GM10266 (cell line): Measurements from ENCODE around the gene MYOT.

Experiments
- DNase-seq: peaks from one replicate; pipeline ENCODE4 v3.0.0; 2012; ENCODE audit errors: extremely low spot score
- CTCF ChIP-seq: IDR thresholded peaks from 2 replicates; pipeline ENCODE4 v1.5.1; 2012; ENCODE audit warnings: mild to moderate bottlenecking, low read depth; ENCODE audit not compliant: control insufficient read depth, insufficient read depth; ENCODE audit errors: missing control alignments

MYOT gene

GRCh38 chr5:137888863-137889759 lies 21.5 kb downstream of the MYOT start, which contains the start of gene PKD2L2:
PKD2L2 (plus strand) TSS chr5:137889457; CDS start chr5:137889492, 35 bp downstream.
- DNase-seq = peak; percentile 63
- TF ChIP-seq CTCF = no peak

GRCh38 chr5:137890845-137891244 lies 23.2 kb downstream of the MYOT start:
- no peak for DNase-seq
- no peak for TF ChIP-seq CTCF

GRCh38 chr5:137891849-137892248 lies 24.2 kb downstream of the MYOT start:
- no peak for DNase-seq
- no peak for TF ChIP-seq CTCF

- DNase-seq = no peak
- no peak for TF ChIP-seq CTCF
Measured at GRCh38 chr5:137894586-137894985, 26.9 kb downstream of the MYOT start.

- TF ChIP-seq CTCF = no peak
- no peak for DNase-seq
Measured at GRCh38 chr5:137896560-137896959, 28.9 kb downstream of the MYOT start.

GRCh38 chr5:137899493-137899892 lies 31.8 kb downstream of the MYOT start:
- TF ChIP-seq CTCF = no peak

More at GRCh38 chr5:137899493-137899892, 31.8 kb downstream of the MYOT start:
- DNase-seq = no peak
